Esophagus (tissue), 2 donors: ENCODE results near the gene RBM44. TPM values are rescaled to one million over a fixed set of nuclear protein-coding genes. Genes with fewer than 3 reads are reported as not detected.

Experiments used
- H3K27ac ChIP-seq, 2 donors: one replicate each; pipeline ENCODE4 v1.5.1; 2013; ENCODE audit warnings: low read depth in 2 of 2, mild to moderate bottlenecking in 2 of 2, inconsistent platforms in 1 of 2, low read length in 1 of 2, moderate library complexity in 1 of 2
- H3K27me3 ChIP-seq, 2 donors: one replicate each; pipeline ENCODE4 v1.6.1; 2013; ENCODE audit warnings: low read length in 2 of 2, control low read depth in 1 of 2, mild to moderate bottlenecking in 1 of 2; ENCODE audit not compliant: insufficient read depth in 2 of 2, control insufficient read depth in 1 of 2
- H3K36me3 ChIP-seq, 2 donors: one replicate each; pipeline ENCODE4 v1.6.1; 2013; ENCODE audit warnings: low read length in 1 of 2; ENCODE audit not compliant: control insufficient read depth in 2 of 2, insufficient read depth in 2 of 2
- H3K4me1 ChIP-seq, 2 donors: one replicate each; pipeline ENCODE4 v1.6.1; 2013; ENCODE audit warnings: low read length in 1 of 2; ENCODE audit not compliant: control insufficient read depth in 2 of 2, insufficient read depth in 2 of 2
- H3K4me3 ChIP-seq, 2 donors: one replicate each; pipeline ENCODE4 v1.5.1; 2013; ENCODE audit warnings: low read length in 2 of 2, mild to moderate bottlenecking in 2 of 2, low read depth in 1 of 2, moderate library complexity in 1 of 2
- H3K9me3 ChIP-seq, 2 donors: one replicate each; pipeline ENCODE4 v1.6.1; 2013; ENCODE audit warnings: mild to moderate bottlenecking in 2 of 2, low read depth in 1 of 2, low read length in 1 of 2, moderate library complexity in 1 of 2; ENCODE audit not compliant: control insufficient read depth in 2 of 2, insufficient read depth in 1 of 2
- WGBS, 2 donors: extraction: QIAGEN DNeasy Blood & Tissue Kit; methylation state at CpG; one replicate each; pipeline ENCODE4 v1.1.7; 2013; 5-methylcytosine and 5-hydroxymethylcytosine counted together
- polyA plus RNA-seq, 2 donors: library from polyadenylated mRNA; stranded (reverse); fragments of 200-250 nt; gene quantifications; one replicate each; pipeline ENCODE4 v1.2.3, GENCODE V29; 2013
- donor health status: healthy with polysubstance abuse.
- donor health status: Bipolar disorder and iron deficiency.

The RBM44 gene
- polyA plus RNA-seq, 2 donors: 0.24 to 0.37 TPM

GRCh38 chr2:237801466-237801865 lies 2.9 kb downstream of the RBM44 start:
- Histone ChIP-seq H3K4me3 (no peak overlapping the region), H3K36me3 (no peaks in the 10 kb centered on the region), H3K4me1 (no peaks in the 10 kb centered on the region), H3K9me3 (peaks cover 0 to 8% of the 10 kb centered on the region in 2 donors), H3K27ac (no peak overlapping the region), H3K27me3 (no peaks in the 10 kb centered on the region)
- WGBS, 2 donors: 86 to 87% methylated on average over 2 of the region's 2 CpGs

- H3K27me3 ChIP-seq: no peaks in the 10 kb centered on the region
- H3K27ac ChIP-seq: no peak overlapping the region
- no peaks in the 10 kb centered on the region for H3K9me3 ChIP-seq
- no peak overlapping the region for H3K4me3 ChIP-seq
- 68 to 71% methylated on average over 2 of the region's 2 CpGs for WGBS, 2 donors
- H3K4me1 ChIP-seq: no peaks in the 10 kb centered on the region
- no peaks in the 10 kb centered on the region for H3K36me3 ChIP-seq
Measured at GRCh38 chr2:237806334-237806733, 7.8 kb downstream of the RBM44 start.

- Histone ChIP-seq H3K4me3 (no peak overlapping the region), H3K27me3 (no peaks in the 10 kb centered on the region), H3K36me3 (no peaks in the 10 kb centered on the region), H3K9me3 (no peaks in the 10 kb centered on the region), H3K4me1 (no peaks in the 10 kb centered on the region), H3K27ac (no peak overlapping the region)
- WGBS, 2 donors: 73 to 78% methylated on average over 1 of the region's 1 CpG
Measured at GRCh38 chr2:237815637-237816036, 17.1 kb downstream of the RBM44 start.

GRCh38 chr2:237816531-237816930 lies 18.0 kb downstream of the RBM44 start:
- H3K4me3 ChIP-seq: no peak overlapping the region
- 95 to 100% methylated on average over 1 of the region's 1 CpG for WGBS, 2 donors
- no peaks in the 10 kb centered on the region for H3K9me3 ChIP-seq
- H3K36me3 ChIP-seq: no peaks in the 10 kb centered on the region
- no peaks in the 10 kb centered on the region for H3K4me1 ChIP-seq
- no peak overlapping the region for H3K27ac ChIP-seq
- no peaks in the 10 kb centered on the region for H3K27me3 ChIP-seq

- Histone ChIP-seq H3K4me1 (no peaks in the 10 kb centered on the region), H3K27me3 (no peaks in the 10 kb centered on the region), H3K4me3 (no peak overlapping the region), H3K27ac (no peak overlapping the region), H3K9me3 (no peaks in the 10 kb centered on the region), H3K36me3 (no peaks in the 10 kb centered on the region)
- WGBS, 2 donors: 55 to 59% methylated on average over 5 of the region's 5 CpGs
Measured at GRCh38 chr2:237818066-237818473, 19.5 kb downstream of the RBM44 start.

- Histone ChIP-seq H3K4me1 (no peaks in the 10 kb centered on the region), H3K9me3 (no peaks in the 10 kb centered on the region), H3K36me3 (no peaks in the 10 kb centered on the region), H3K27me3 (no peaks in the 10 kb centered on the region), H3K4me3 (no peak overlapping the region), H3K27ac (no peak overlapping the region)
- 51 to 75% methylated on average over 2 of the region's 2 CpGs for WGBS, 2 donors
Measured at GRCh38 chr2:237819231-237819630, 20.7 kb downstream of the RBM44 start.

GRCh38 chr2:237820421-237820820 lies 21.8 kb downstream of the RBM44 start:
- H3K4me3 ChIP-seq: no peak overlapping the region
- no peaks in the 10 kb centered on the region for H3K36me3 ChIP-seq
- H3K9me3 ChIP-seq: no peaks in the 10 kb centered on the region
- H3K27ac ChIP-seq: no peak overlapping the region
- no peaks in the 10 kb centered on the region for H3K27me3 ChIP-seq
- no peaks in the 10 kb centered on the region for H3K4me1 ChIP-seq
- 58 to 78% methylated on average over 2 of the region's 2 CpGs for WGBS, 2 donors

GRCh38 chr2:237823544-237823943 lies 25.0 kb downstream of the RBM44 start:
- H3K9me3 ChIP-seq: no peaks in the 10 kb centered on the region
- no peaks in the 10 kb centered on the region for H3K4me1 ChIP-seq
- H3K4me3 ChIP-seq: no peak overlapping the region
- 93 to 95% methylated on average over 2 of the region's 2 CpGs for WGBS, 2 donors
- no peaks in the 10 kb centered on the region for H3K36me3 ChIP-seq
- no peaks in the 10 kb centered on the region for H3K27me3 ChIP-seq
- no peak overlapping the region for H3K27ac ChIP-seq

GRCh38 chr2:237824085-237824484 lies 25.5 kb downstream of the RBM44 start:
- WGBS, 2 donors: 63 to 75% methylated on average over 6 of the region's 6 CpGs
- no peaks in the 10 kb centered on the region for H3K27me3 ChIP-seq
- H3K4me3 ChIP-seq: no peak overlapping the region
- H3K4me1 ChIP-seq: no peaks in the 10 kb centered on the region
- H3K36me3 ChIP-seq: no peaks in the 10 kb centered on the region
- H3K9me3 ChIP-seq: no peaks in the 10 kb centered on the region
- no peak overlapping the region for H3K27ac ChIP-seq

- Histone ChIP-seq H3K36me3 (no peaks in the 10 kb centered on the region), H3K9me3 (no peaks in the 10 kb centered on the region), H3K4me3 (no peak overlapping the region), H3K27me3 (no peaks in the 10 kb centered on the region), H3K27ac (no peak overlapping the region), H3K4me1 (no peaks in the 10 kb centered on the region)
- WGBS, 2 donors: 73 to 89% methylated on average over 3 of the region's 3 CpGs
Measured at GRCh38 chr2:237827421-237827987, 28.9 kb downstream of the RBM44 start.
